Measurements from ENCODE around the gene PIGW.

Gene PIGW

DNA sequence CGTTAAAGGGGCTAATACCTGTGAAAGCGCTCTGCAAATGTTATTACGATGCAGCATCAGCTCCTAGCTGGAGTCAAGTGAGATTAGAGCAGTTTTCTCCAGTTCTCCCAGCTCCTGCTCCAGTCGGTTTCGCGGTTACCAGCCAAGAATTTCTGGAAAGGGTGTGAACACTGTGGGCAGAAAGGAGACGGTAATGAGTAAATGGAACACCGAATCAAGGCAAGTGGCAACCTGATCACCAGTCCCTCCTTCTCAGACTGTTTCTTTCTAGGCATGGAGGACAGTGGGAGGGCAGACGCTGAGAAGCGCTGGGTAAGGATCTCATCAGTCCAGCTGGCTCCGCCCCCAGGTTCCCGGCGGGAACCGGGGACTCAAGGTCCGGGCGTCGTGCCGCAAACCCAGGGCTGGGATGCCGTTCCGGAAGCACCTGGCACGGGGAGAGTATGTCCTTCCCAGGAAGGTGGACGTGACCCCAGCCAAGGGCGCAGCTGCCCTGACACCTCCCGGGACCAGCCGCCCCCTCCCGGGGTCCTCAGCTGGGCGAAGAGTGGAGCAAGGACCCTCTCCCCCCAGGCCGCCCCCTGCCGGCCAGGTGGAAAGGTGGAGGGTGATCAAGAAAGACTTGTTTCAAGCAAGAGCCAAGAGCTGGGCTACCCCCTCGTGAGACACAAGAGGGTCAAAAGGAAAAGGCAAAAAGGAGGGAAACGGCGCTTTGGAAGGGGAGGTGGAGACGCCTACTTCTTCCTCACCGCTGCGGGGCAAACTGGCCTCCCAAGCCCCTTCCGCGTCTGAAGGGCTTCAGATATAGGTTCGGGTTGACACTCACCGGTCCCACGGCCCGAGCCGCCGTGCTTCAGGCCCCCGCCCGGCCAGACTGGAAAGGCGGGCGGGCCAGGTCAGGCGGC, 600 bp upstream of the PIGW start:
- Histone ChIP-seq H3K9me3 (replicated peaks; ENCODE audit: low read length) (no peaks in the 10 kb centered on the region), H3K27me3 (ENCODE audit: control insufficient read depth, insufficient read depth, low read length) (no peaks in the 10 kb centered on the region), H3K9ac (ENCODE audit: low read depth, low read length) (peak overlapping the region; percentile 100), H3K4me3 (ENCODE audit: low read length) (peak overlapping the region; percentile 99), H3K4me1 (ENCODE audit: control insufficient read depth, insufficient read depth, low read length) (peaks cover 16% of the 10 kb centered on the region), H3K4me2 (ENCODE audit: low read length) (peak overlapping the region; percentile 98), H3K36me3 (ENCODE audit: insufficient read depth, low read length) (peaks cover 35% of the 10 kb centered on the region)

- Histone ChIP-seq H3K27me3 (ENCODE audit: control insufficient read depth, insufficient read depth, low read length) (no peaks in the 10 kb centered on the region), H3K9ac (ENCODE audit: low read depth, low read length) (peak overlapping the region; percentile 100), H3K4me1 (ENCODE audit: control insufficient read depth, insufficient read depth, low read length) (peaks cover 12% of the 10 kb centered on the region), H3K9me3 (replicated peaks; ENCODE audit: low read length) (no peaks in the 10 kb centered on the region), H3K4me2 (ENCODE audit: low read length) (peak overlapping the region; percentile 98), H3K36me3 (ENCODE audit: insufficient read depth, low read length) (peaks cover 35% of the 10 kb centered on the region), H3K4me3 (ENCODE audit: low read length) (peak overlapping the region; percentile 99)
Observed at GRCh38 chr17:36535669-36536081, 888 bp downstream of the PIGW start.

- Histone ChIP-seq H3K4me1 (ENCODE audit: control insufficient read depth, insufficient read depth, low read length) (peaks cover 12% of the 10 kb centered on the region), H3K4me2 (ENCODE audit: low read length) (no peak overlapping the region), H3K36me3 (ENCODE audit: insufficient read depth, low read length) (peaks cover 14% of the 10 kb centered on the region), H3K9ac (ENCODE audit: low read depth, low read length) (no peak overlapping the region), H3K9me3 (replicated peaks; ENCODE audit: low read length) (no peaks in the 10 kb centered on the region), H3K27me3 (ENCODE audit: control insufficient read depth, insufficient read depth, low read length) (no peaks in the 10 kb centered on the region), H3K4me3 (ENCODE audit: low read length) (no peak overlapping the region)
Observed at GRCh38 chr17:36540696-36541095, 5.9 kb downstream of the PIGW start.

DNA sequence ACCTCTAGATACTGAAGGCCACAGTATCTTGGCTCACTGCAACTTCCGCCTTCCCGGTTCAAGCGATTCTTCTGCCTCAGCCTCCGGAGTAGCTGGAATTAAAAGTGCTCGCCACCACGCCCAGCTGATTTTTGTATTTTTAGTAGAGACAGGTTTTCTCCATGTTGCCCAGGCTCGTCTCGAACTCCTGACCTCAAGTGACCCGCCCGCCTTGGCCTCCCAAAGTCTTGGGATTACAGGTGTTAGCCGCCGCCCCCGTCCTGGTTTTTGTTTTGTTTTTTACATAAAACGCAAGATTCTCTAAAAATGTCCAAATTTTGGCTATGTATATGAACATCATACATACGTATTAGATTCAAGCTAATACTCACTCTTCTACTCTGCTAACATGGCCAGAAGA, 8.0 kb downstream of the PIGW start:
- Histone ChIP-seq H3K9ac (ENCODE audit: low read depth, low read length) (no peak overlapping the region), H3K4me2 (ENCODE audit: low read length) (no peak overlapping the region), H3K36me3 (ENCODE audit: insufficient read depth, low read length) (peaks cover 15% of the 10 kb centered on the region), H3K4me1 (ENCODE audit: control insufficient read depth, insufficient read depth, low read length) (peaks cover 12% of the 10 kb centered on the region), H3K27me3 (ENCODE audit: control insufficient read depth, insufficient read depth, low read length) (no peaks in the 10 kb centered on the region), H3K4me3 (ENCODE audit: low read length) (no peak overlapping the region), H3K9me3 (replicated peaks; ENCODE audit: low read length) (no peaks in the 10 kb centered on the region)

- Histone ChIP-seq H3K9ac (ENCODE audit: low read depth, low read length) (peak overlapping the region; percentile 100), H3K27me3 (ENCODE audit: control insufficient read depth, insufficient read depth, low read length) (no peaks in the 10 kb centered on the region), H3K36me3 (ENCODE audit: insufficient read depth, low read length) (peaks cover 10% of the 10 kb centered on the region)
Observed at GRCh38 chr17:36544044-36544306, 9.2 kb downstream of the PIGW start.

GRCh38 chr17:36544307-36545076, 9.7 kb downstream of the PIGW start, which contains the start of gene GGNBP2:
GGNBP2 (plus strand) TSS chr17:36544919; CDS start chr17:36545725, 806 bp downstream.
- peaks cover 12% of the 10 kb centered on the region for H3K36me3 ChIP-seq (ENCODE audit: insufficient read depth, low read length)
- H3K27me3 ChIP-seq (ENCODE audit: control insufficient read depth, insufficient read depth, low read length) = no peaks in the 10 kb centered on the region
- peak within 1 kb of the TSS; percentile 95 for H3K4me3 ChIP-seq (ENCODE audit: low read length)
- no peaks in the 10 kb centered on the region for H3K9me3 ChIP-seq (replicated peaks; ENCODE audit: low read length)
- peak within 1 kb of the TSS; percentile 89 for H3K4me2 ChIP-seq (ENCODE audit: low read length)
- H3K4me1 ChIP-seq (ENCODE audit: control insufficient read depth, insufficient read depth, low read length) = peaks cover 17% of the 10 kb centered on the region
- H3K9ac ChIP-seq (ENCODE audit: low read depth, low read length) = peak within 1 kb of the TSS; percentile 100

More at GRCh38 chr17:36544044-36544306, 9.2 kb downstream of the PIGW start:
- H3K9me3 ChIP-seq (replicated peaks; ENCODE audit: low read length) = no peaks in the 10 kb centered on the region
- H3K4me3 ChIP-seq (ENCODE audit: low read length) = peak overlapping the region; percentile 95
- peak overlapping the region; percentile 89 for H3K4me2 ChIP-seq (ENCODE audit: low read length)
- H3K4me1 ChIP-seq (ENCODE audit: control insufficient read depth, insufficient read depth, low read length) = peaks cover 17% of the 10 kb centered on the region

GRCh38 chr17:36545077-36545464, 10.3 kb downstream of the PIGW start:
- Histone ChIP-seq H3K9me3 (replicated peaks; ENCODE audit: low read length) (no peaks in the 10 kb centered on the region), H3K9ac (ENCODE audit: low read depth, low read length) (peak overlapping the region; percentile 100), H3K27me3 (ENCODE audit: control insufficient read depth, insufficient read depth, low read length) (no peaks in the 10 kb centered on the region), H3K4me3 (ENCODE audit: low read length) (peak overlapping the region; percentile 95), H3K4me2 (ENCODE audit: low read length) (peak overlapping the region; percentile 77), H3K4me1 (ENCODE audit: control insufficient read depth, insufficient read depth, low read length) (peaks cover 17% of the 10 kb centered on the region), H3K36me3 (ENCODE audit: insufficient read depth, low read length) (peaks cover 14% of the 10 kb centered on the region)

GRCh38 chr17:36545465-36546417, 11.0 kb downstream of the PIGW start:
- H3K4me2 ChIP-seq (ENCODE audit: low read length) = peak overlapping the region; percentile 84
- peak overlapping the region; percentile 95 for H3K4me3 ChIP-seq (ENCODE audit: low read length)
- no peaks in the 10 kb centered on the region for H3K9me3 ChIP-seq (replicated peaks; ENCODE audit: low read length)
- no peaks in the 10 kb centered on the region for H3K27me3 ChIP-seq (ENCODE audit: control insufficient read depth, insufficient read depth, low read length)
- H3K36me3 ChIP-seq (ENCODE audit: insufficient read depth, low read length) = peaks cover 14% of the 10 kb centered on the region
- H3K4me1 ChIP-seq (ENCODE audit: control insufficient read depth, insufficient read depth, low read length) = peaks cover 17% of the 10 kb centered on the region
- H3K9ac ChIP-seq (ENCODE audit: low read depth, low read length) = peak overlapping the region; percentile 98

GRCh38 chr17:36546418-36547093, 11.8 kb downstream of the PIGW start:
- Histone ChIP-seq H3K9ac (ENCODE audit: low read depth, low read length) (peak overlapping the region; percentile 98), H3K4me2 (ENCODE audit: low read length) (peak overlapping the region; percentile 84), H3K36me3 (ENCODE audit: insufficient read depth, low read length) (peaks cover 14% of the 10 kb centered on the region), H3K9me3 (replicated peaks; ENCODE audit: low read length) (no peaks in the 10 kb centered on the region), H3K4me3 (ENCODE audit: low read length) (peak overlapping the region; percentile 95), H3K4me1 (ENCODE audit: control insufficient read depth, insufficient read depth, low read length) (peaks cover 17% of the 10 kb centered on the region), H3K27me3 (ENCODE audit: control insufficient read depth, insufficient read depth, low read length) (no peaks in the 10 kb centered on the region)

GRCh38 chr17:36547776-36548175, 13.0 kb downstream of the PIGW start:
- Histone ChIP-seq H3K9me3 (replicated peaks; ENCODE audit: low read length) (no peaks in the 10 kb centered on the region), H3K9ac (ENCODE audit: low read depth, low read length) (peak overlapping the region; percentile 98), H3K27me3 (ENCODE audit: control insufficient read depth, insufficient read depth, low read length) (no peaks in the 10 kb centered on the region), H3K4me2 (ENCODE audit: low read length) (peak overlapping the region; percentile 84), H3K4me3 (ENCODE audit: low read length) (peak overlapping the region; percentile 95), H3K36me3 (ENCODE audit: insufficient read depth, low read length) (peaks cover 14% of the 10 kb centered on the region), H3K4me1 (ENCODE audit: control insufficient read depth, insufficient read depth, low read length) (peaks cover 17% of the 10 kb centered on the region)
